Activated T-helper 1 cell treated with anti-CD3 and anti-CD28 coated beads, Interleukin-12 subunit alpha, Interleukin-12 subunit beta, Interleukin-2, Interleukin-4 antibody, amounts not matched to agents 30 ng/mL and 10 ng/mL and 1 ng/mL, durations not matched to agents 14 hours and 24 hours and 36 hours (primary cell): ENCODE results near the gene SPOP. TPM values are rescaled to one million over a fixed set of nuclear protein-coding genes. Genes with fewer than 3 reads are reported as not detected.
A peak's percentile ranks its signal among the peaks of the same experiment; 100 is the strongest.

Experiments used
- DNase-seq: peaks from one replicate; pipeline ENCODE4 v3.0.0; 2021; ENCODE audit warnings: low spot score
- H3K27ac Mint-ChIP-seq: one replicate; pipeline ENCODE4 v1.8.0; 2021; ENCODE audit warnings: mild to moderate bottlenecking, mixed read lengths
- H3K27me3 Mint-ChIP-seq: one replicate; pipeline ENCODE4 v1.8.0; 2022; ENCODE audit warnings: mild to moderate bottlenecking, moderate library complexity, mixed read lengths; ENCODE audit not compliant: insufficient read depth
- H3K36me3 Mint-ChIP-seq: one replicate; pipeline ENCODE4 v1.8.0; 2021; ENCODE audit warnings: low read depth, mixed read lengths
- H3K4me1 Mint-ChIP-seq: one replicate; pipeline ENCODE4 v1.8.0; 2021; ENCODE audit warnings: low read depth, mixed read lengths
- H3K4me3 Mint-ChIP-seq: one replicate; pipeline ENCODE4 v1.8.0; 2021; ENCODE audit warnings: mild to moderate bottlenecking, moderate library complexity, mixed read lengths
- H3K9me3 Mint-ChIP-seq: one replicate; pipeline ENCODE4 v1.8.0; 2021; ENCODE audit warnings: mixed read lengths
- intact Hi-C: fragments of 100-400 bp; cut with micrococcal nuclease; formaldehyde crosslinking; loops from one replicate; pipeline ENCODE4 v1.15.1; 2024
- total RNA-seq: library from RNA; stranded (reverse); gene quantifications from 2 replicates; pipeline ENCODE4 v1.2.3, GENCODE V29; 2022

SPOP gene
- total RNA-seq, 1 donor from 2014 or later: 61.9 TPM

DNA sequence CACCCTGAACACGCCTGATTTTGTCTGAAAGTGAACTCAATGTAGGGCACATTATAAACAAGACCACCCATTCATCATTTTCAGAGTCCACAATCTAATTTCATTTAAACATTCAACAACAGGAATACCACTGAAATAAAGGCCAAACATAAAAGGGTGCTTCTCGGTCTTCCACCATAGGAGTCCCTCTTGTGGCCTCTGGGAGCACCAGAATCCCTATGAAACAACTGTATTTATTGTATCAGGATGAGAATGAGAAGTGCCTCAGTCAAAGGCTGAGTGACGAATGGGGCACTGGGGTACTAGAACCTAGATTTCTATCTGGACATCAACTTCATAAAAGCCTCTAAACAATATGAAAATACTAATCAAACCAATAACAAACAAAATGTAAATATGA lies 61.8 kb downstream of the SPOP start:
- peaks cover 44% of the 10 kb centered on the region for H3K36me3 Mint-ChIP-seq
- no peak overlapping the region for H3K4me3 Mint-ChIP-seq
- DNase-seq: no peak
- peaks cover 14% of the 10 kb centered on the region for H3K4me1 Mint-ChIP-seq
- intact Hi-C loops: no loop called here
- no peaks in the 10 kb centered on the region for H3K9me3 Mint-ChIP-seq
- no peak overlapping the region for H3K27ac Mint-ChIP-seq
- no peaks in the 10 kb centered on the region for H3K27me3 Mint-ChIP-seq

DNA sequence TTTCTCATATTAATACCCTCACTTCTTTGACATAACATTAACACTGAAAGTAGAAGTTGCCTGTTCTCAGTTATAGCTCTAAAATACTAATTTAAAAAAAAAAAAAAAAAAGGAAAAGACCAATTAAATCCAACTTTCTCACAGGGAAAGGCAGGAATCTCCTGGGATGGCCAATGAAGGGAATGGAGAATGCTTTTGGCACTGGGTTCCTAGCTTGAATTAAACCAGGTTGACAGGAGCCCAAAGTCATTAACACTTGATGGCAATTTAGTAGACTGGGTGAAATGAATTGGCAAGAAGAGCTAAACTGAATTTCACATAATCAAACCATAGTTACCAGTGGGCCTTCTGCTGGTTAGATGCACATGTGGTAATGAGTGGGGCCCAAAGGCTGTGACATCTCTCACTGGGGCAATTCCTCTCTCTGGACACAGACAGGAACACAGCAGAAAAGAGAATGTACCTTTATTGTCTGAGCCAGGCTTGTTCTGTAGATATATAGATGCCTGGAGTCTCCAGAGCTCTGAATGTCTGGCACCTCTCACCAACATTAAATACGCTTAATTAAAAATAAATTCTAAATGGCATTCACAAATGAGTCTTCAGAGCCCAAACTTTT lies 64.6 kb downstream of the SPOP start:
- DNase-seq: no peak
- no peaks in the 10 kb centered on the region for H3K27me3 Mint-ChIP-seq
- H3K36me3 Mint-ChIP-seq: peaks cover 33% of the 10 kb centered on the region
- H3K9me3 Mint-ChIP-seq: no peaks in the 10 kb centered on the region
- H3K4me1 Mint-ChIP-seq: peaks cover 3% of the 10 kb centered on the region
- no peak overlapping the region for H3K27ac Mint-ChIP-seq
- no peak overlapping the region for H3K4me3 Mint-ChIP-seq
- intact Hi-C loops: no loop called here

DNA sequence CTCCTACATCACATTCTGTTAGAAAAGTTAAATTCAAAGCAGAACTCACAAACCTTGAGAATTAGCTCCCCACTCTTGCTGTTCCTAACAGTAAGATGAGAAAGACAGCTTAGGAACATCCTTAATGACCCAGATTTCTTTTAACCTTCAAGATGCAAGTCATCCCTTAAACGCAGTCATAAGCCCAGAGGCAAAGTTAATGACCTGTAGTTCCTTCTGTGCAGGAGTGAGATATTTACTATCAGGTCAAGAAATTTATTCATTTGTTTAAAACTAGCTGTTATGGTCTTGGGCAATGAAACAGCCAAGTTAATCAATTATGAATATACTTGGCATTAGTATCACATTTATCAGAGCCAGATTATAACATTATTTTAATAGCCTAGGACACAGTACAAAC lies 65.2 kb downstream of the SPOP start:
- no peaks in the 10 kb centered on the region for H3K9me3 Mint-ChIP-seq
- intact Hi-C loops: no loop called here
- H3K27me3 Mint-ChIP-seq: no peaks in the 10 kb centered on the region
- no peaks in the 10 kb centered on the region for H3K4me1 Mint-ChIP-seq
- DNase-seq: no peak
- peaks cover 28% of the 10 kb centered on the region for H3K36me3 Mint-ChIP-seq
- no peak overlapping the region for H3K27ac Mint-ChIP-seq
- no peak overlapping the region for H3K4me3 Mint-ChIP-seq

DNA sequence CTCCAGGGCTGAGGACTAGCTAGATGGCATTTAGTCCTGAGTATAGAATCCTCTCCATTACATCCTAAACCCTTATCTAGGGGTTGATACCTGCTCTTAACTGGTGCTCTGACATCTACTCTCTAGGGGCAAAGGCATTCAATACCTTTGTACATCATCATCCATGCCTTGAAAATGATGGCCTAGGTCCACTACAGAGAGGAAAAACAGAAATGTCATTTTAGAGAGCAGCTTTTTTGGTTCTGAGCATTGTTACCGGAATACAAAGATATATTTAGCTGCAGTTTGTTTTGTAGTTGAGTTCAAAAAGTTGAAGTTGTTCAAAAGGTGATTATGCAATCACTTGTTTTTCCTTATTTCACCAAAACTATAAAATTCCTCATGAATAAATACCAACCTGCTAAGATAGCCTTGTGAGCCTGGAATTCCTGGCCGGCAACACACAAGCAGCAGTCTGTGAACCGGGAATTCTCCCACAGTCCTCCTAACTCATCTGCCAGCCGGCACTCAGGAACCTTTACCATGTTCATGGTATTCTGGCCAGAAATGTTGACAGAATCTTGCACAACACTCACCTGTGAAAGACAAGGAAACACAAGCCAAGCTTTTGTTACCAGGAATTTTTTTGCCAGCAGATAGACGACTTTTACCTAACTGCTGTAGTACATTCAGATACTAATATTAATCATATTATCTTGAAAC lies 66.9 kb downstream of the SPOP start:
- intact Hi-C loops: no loop called here
- H3K36me3 Mint-ChIP-seq: peaks cover 29% of the 10 kb centered on the region
- no peak for DNase-seq
- no peaks in the 10 kb centered on the region for H3K27me3 Mint-ChIP-seq
- no peaks in the 10 kb centered on the region for H3K9me3 Mint-ChIP-seq
- no peak overlapping the region for H3K4me3 Mint-ChIP-seq
- H3K4me1 Mint-ChIP-seq: no peaks in the 10 kb centered on the region
- H3K27ac Mint-ChIP-seq: no peak overlapping the region

DNA sequence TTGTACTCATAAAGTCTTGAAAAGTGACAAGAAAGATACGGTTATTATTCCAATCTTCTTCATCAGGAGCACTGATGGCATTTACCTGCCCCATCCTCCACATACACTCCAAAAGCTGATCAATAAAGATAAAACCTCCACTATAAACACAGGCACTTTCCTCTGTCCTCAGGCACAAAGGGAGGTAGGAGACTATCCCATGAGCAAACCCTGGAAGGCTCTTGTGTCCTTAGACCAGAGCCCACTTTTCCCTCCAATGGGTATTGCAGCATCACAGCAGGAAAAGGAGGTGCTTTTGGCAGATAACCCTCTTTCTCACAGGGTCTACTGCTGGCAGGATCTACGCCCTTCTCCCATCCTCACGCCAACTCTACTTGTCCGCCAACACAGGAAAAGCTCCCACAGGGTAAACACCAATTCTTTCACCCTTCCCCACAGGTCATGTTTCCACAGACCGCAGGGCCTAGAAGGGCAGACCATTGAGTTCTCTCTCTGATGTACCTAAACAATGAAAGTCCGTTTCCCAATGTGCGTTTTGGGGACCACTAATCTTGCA lies 73.5 kb downstream of the SPOP start:
- intact Hi-C loops: no loop called here
- Mint-ChIP-seq H3K27me3 (no peaks in the 10 kb centered on the region), H3K36me3 (peaks cover 33% of the 10 kb centered on the region), H3K4me3 (no peak overlapping the region), H3K27ac (no peak overlapping the region), H3K9me3 (no peaks in the 10 kb centered on the region), H3K4me1 (no peaks in the 10 kb centered on the region)
- no peak for DNase-seq

DNA sequence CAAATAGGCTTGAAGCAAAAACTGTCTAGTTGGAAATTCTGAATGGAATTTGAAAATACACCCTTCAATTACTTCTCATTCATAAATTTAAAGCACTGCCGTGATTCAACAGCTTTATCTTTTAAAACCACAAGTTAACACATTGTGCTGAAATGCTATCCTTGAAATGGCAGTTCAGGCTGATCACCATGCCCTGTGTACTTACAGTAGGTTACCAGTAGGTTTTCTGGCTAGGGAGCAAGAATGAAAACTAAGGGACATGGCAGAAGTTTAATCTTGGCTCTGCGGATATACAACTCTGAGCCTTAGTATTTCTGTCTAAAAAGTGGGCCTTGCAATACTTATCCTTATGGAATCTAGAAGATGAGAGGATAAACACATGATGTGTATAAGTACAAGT lies 74.2 kb downstream of the SPOP start:
- H3K9me3 Mint-ChIP-seq: no peaks in the 10 kb centered on the region
- H3K4me1 Mint-ChIP-seq: no peaks in the 10 kb centered on the region
- no peak overlapping the region for H3K4me3 Mint-ChIP-seq
- intact Hi-C loops: no loop called here
- peaks cover 34% of the 10 kb centered on the region for H3K36me3 Mint-ChIP-seq
- no peak for DNase-seq
- H3K27ac Mint-ChIP-seq: no peak overlapping the region
- H3K27me3 Mint-ChIP-seq: no peaks in the 10 kb centered on the region

DNA sequence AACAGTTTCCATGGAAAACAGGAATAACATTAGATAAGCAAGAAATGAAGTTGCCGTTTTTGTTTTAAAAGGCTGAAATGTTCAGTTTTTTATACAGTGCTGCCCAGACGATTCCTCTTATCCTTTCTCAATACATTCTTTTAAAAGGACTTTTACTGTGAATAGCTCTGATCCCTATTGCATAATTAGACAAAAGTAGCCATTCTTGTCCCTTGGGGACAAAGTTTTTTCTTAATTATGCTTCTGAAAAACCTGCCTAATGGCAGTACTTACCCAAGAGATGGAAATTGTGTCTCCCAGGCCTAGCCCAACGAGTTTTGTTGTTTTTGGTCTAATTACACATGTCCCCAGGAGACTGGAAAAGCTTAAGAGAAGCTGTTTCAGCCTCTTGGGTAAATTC lies 74.7 kb downstream of the SPOP start:
- intact Hi-C loops: no loop called here
- DNase-seq: no peak
- no peaks in the 10 kb centered on the region for H3K27me3 Mint-ChIP-seq
- peaks cover 37% of the 10 kb centered on the region for H3K36me3 Mint-ChIP-seq
- H3K4me3 Mint-ChIP-seq: no peak overlapping the region
- H3K27ac Mint-ChIP-seq: no peak overlapping the region
- no peaks in the 10 kb centered on the region for H3K9me3 Mint-ChIP-seq
- no peaks in the 10 kb centered on the region for H3K4me1 Mint-ChIP-seq

DNA sequence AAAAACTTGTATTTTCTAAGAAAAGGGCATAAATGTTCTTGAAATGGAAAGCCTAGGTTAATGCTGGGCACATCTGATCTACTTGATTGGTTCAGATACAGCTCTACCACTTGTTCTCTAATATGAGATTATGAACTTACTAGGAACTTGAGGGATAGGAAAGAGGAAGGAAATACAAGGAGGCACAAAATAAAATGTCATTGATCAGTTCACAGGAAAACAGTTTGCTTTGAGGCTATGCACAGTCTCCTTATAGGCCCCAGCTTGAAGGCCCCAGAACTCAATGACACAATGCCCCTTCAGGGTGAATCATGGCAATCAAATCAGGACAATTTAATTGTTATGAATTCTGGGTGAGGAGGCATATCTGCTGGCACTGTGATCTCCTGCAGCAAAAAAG lies 75.1 kb downstream of the SPOP start:
- DNase-seq: no peak
- H3K4me3 Mint-ChIP-seq: no peak overlapping the region
- H3K27ac Mint-ChIP-seq: no peak overlapping the region
- H3K27me3 Mint-ChIP-seq: no peaks in the 10 kb centered on the region
- intact Hi-C loops: no loop called here
- no peaks in the 10 kb centered on the region for H3K4me1 Mint-ChIP-seq
- H3K36me3 Mint-ChIP-seq: peaks cover 39% of the 10 kb centered on the region
- no peaks in the 10 kb centered on the region for H3K9me3 Mint-ChIP-seq

DNA sequence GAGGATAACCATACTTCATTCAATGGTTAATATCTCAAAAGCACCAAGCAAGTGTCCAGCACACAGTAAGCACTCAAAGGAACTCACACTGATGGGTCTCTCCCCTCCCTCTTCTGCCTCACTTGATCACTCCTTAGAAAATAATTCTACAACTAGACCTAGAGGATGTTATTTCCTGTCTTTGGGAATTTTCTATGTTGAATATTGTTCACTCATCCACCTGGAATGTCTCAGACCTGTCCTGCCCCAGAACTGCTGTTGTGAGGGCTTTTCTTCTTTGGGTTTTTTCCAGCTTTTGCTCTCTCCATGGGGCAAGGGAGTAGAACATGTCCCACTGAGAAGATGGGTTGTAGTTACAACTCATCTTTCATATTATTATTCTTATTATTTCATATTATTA lies 76.9 kb downstream of the SPOP start:
- peak overlapping the region; percentile 12 for H3K27ac Mint-ChIP-seq
- H3K27me3 Mint-ChIP-seq: no peaks in the 10 kb centered on the region
- peaks cover 42% of the 10 kb centered on the region for H3K36me3 Mint-ChIP-seq
- H3K4me3 Mint-ChIP-seq: no peak overlapping the region
- H3K9me3 Mint-ChIP-seq: no peaks in the 10 kb centered on the region
- intact Hi-C loops: no loop called here
- no peak for DNase-seq
- H3K4me1 Mint-ChIP-seq: no peaks in the 10 kb centered on the region

DNA sequence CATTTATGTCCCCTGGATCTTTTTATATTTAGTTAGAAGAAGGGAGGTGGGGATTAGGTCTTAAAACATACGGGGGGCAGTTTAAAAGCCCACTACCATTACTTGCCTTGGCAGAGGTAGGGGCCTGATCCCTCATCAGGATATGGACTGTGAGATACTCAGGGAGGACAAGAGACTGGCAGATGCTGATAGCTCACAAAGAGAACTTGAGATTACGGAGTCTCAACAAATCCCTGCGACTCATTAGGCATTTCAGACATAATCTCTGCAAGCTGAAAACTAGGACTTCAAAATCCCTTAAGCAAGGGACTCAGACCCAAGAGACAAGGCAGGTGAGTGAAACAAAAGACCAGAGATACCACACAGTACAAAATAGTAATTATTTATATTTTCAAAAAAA lies 79.0 kb downstream of the SPOP start:
- Mint-ChIP-seq H3K27ac (no peak overlapping the region), H3K4me1 (no peaks in the 10 kb centered on the region), H3K27me3 (no peaks in the 10 kb centered on the region), H3K9me3 (no peaks in the 10 kb centered on the region), H3K4me3 (no peak overlapping the region), H3K36me3 (peaks cover 36% of the 10 kb centered on the region)
- DNase-seq: no peak
- intact Hi-C loops: no loop called here

DNA sequence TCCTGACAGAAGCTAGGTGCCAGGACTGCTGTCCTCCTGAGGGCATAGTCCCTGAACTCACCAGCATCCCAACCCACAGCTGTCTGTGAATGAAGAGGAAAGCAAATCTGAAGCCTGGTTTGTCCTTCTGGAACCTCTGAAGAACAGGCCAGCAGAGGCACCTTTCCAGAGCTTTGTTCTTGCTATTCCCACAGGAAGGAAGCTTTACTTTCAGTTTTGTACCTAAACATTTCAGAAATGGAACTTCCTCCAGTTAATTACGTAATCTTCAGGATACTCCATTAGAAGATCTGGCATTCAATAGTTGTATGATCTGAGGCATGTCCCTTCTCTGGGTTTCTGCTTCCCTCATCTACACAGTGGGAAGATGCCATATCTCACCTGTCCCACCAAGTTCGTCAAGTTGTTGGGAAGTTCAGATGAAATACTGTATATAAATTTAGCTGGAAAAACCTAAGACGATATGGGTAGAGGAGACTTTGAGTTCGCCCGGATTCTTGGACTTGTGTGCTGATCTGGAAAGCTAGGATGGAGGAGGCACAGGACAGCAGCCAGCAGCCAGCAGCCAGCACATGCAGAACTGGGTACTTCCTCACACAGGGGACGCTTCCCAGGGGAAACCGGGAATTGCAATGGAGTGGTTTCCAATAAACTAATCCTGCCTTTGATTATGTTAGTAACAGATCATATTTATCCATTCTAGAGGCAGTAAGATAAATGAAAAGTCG lies 79.8 kb downstream of the SPOP start:
- Mint-ChIP-seq H3K27ac (no peak overlapping the region), H3K4me1 (no peaks in the 10 kb centered on the region), H3K9me3 (no peaks in the 10 kb centered on the region), H3K27me3 (no peaks in the 10 kb centered on the region), H3K4me3 (no peak overlapping the region), H3K36me3 (peaks cover 34% of the 10 kb centered on the region)
- no peak for DNase-seq
- intact Hi-C loops: no loop called here

DNA sequence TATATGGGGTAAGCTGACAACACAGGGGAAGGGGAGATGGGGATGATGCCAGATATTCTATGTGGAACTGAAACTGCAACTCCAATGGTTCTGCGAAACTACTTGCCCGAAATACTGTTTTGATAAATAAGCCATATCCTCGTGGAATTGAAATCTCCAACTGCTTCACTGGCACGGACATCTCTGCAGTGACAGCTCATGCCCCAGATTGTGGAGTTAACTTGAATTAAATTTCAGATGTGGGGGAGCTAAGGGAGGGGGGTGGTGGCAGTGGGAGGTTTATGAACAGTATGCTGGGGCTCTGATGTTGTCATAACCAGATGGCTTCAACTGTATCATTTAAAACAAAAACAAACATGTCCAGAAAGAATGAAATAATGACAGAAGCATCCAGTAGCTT lies 80.5 kb downstream of the SPOP start:
- H3K4me1 Mint-ChIP-seq: no peaks in the 10 kb centered on the region
- intact Hi-C loops: no loop called here
- no peak for DNase-seq
- no peak overlapping the region for H3K27ac Mint-ChIP-seq
- H3K27me3 Mint-ChIP-seq: no peaks in the 10 kb centered on the region
- H3K9me3 Mint-ChIP-seq: no peaks in the 10 kb centered on the region
- peaks cover 36% of the 10 kb centered on the region for H3K36me3 Mint-ChIP-seq
- no peak overlapping the region for H3K4me3 Mint-ChIP-seq

DNA sequence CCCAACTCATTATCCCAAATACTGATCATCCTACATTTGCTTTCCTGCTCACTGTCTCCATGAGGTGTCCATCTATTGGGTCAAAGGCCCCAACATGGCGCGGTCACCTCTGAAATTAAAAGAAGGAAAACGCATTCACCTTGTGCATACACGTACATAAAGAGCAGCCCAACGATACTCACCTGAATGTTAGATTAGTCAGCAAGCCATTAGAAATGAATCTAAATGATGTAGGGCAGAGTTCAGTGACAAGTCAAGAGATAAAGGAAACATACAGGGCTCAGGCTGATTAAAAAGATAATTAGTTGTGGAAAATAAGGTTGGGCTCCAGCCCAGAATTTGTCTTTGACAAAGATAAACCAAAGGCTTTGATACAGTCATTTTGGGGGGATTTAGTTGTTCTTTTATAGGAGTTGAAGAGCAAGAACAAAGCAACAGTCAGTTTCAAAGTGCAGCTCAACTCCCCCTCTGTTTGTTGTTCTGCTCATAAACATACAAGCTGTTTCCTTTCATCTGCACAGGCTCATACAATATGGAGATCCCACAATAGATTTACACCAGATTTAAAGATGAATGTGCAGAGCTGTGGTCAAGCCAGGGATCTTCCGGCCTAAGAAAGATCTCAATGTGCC lies 81.2 kb downstream of the SPOP start:
- H3K4me3 Mint-ChIP-seq: no peak overlapping the region
- H3K4me1 Mint-ChIP-seq: no peaks in the 10 kb centered on the region
- H3K27ac Mint-ChIP-seq: no peak overlapping the region
- H3K9me3 Mint-ChIP-seq: no peaks in the 10 kb centered on the region
- H3K36me3 Mint-ChIP-seq: peaks cover 33% of the 10 kb centered on the region
- DNase-seq: no peak
- H3K27me3 Mint-ChIP-seq: no peaks in the 10 kb centered on the region
- intact Hi-C loops: no loop called here
